Measurements from ENCODE around the gene PLEKHG3.

PLEKHG3 gene

DNA sequence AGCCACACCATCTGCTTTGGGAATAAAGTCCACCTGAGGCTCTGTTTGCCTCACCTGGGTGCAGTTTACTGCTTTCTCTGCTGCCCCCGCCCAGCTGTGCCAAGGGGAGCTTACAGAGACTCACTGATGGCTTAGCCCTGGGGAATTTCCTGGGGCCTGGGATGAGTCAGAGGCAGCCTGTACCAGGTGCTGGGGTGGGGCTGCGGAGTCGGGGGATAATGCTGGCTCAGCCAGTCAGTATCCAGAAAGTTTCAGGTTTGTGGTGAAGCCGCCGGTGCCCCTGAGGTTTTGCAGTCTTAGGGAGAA, 22.3 kb downstream of the PLEKHG3 start:
- DNase-seq (ENCODE audit: low spot score), result no peak

DNA sequence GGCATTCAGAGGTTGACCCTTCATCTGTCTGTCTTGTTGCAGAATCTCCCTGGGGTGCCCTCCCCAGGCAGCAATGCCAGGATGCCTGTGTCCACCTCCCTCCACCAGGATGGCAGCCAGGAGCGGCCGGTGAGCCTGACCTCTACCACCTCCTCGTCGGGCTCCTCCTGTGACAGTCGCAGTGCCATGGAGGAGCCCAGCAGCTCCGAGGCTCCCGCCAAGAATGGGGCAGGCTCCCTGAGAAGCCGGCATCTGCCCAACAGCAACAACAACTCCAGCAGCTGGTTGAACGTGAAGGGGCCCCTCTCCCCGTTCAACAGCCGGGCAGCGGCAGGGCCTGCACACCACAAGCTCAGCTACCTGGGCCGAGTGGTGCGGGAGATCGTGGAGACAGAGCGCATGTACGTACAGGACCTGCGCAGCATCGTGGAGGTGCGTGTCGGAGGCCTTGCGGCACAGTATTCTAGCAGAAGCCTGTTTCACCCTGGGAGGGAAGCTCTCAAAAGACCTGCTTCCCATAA, 23.4 kb downstream of the PLEKHG3 start:
- no peak for DNase-seq (ENCODE audit: low spot score)

- DNase-seq (ENCODE audit: low spot score), result no peak
Observed at GRCh38 chr14:64728106-64728505, 23.9 kb downstream of the PLEKHG3 start.

DNA sequence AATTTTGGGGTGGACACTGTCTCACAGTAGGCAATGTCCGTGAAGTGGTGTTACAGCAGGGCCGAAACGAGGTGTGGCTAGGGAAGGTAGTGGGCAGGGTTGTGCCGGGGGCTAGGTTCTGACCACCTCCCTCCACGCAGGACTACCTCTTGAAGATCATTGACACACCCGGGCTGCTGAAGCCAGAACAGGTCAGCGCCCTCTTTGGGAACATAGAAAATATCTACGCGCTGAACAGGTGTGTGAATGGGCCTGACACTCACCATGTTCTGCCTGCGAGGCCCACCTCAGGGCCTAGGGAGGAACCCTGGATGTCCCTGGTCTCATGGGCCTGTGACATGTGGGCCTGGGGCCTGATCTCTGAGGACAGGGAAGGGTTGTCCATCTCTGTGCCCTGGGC, 24.6 kb downstream of the PLEKHG3 start:
- no peak for DNase-seq (ENCODE audit: low spot score)

- DNase-seq (ENCODE audit: low spot score), result no peak
Observed at GRCh38 chr14:64729386-64730060, 25.3 kb downstream of the PLEKHG3 start.

- no peak for DNase-seq (ENCODE audit: low spot score)
Observed at GRCh38 chr14:64730061-64730440, 25.8 kb downstream of the PLEKHG3 start.

GRCh38 chr14:64730681-64731080, 26.5 kb downstream of the PLEKHG3 start:
- no peak for DNase-seq (ENCODE audit: low spot score)

- DNase-seq (ENCODE audit: low spot score), result no peak
Observed at GRCh38 chr14:64731141-64731581, 26.9 kb downstream of the PLEKHG3 start.

DNA sequence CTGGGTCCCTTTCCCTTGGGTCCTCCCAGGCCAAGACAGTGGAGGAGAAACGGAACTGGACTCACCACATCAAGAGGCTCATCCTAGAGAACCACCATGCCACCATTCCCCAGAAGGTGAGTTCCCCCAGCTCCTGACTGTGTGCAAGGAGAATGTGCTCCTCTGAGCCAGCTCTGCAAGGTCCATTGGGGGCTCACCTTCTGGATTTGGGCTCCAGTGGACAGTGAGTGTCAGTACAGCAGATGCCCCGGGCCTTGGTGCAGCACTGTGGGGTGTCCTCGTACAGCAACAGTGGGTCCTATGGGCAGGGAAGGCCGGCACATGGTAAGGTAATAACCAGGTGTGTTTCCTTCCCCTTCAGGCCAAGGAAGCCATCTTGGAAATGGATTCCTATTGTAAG, 27.8 kb downstream of the PLEKHG3 start:
- DNase-seq (ENCODE audit: low spot score), result no peak

DNA sequence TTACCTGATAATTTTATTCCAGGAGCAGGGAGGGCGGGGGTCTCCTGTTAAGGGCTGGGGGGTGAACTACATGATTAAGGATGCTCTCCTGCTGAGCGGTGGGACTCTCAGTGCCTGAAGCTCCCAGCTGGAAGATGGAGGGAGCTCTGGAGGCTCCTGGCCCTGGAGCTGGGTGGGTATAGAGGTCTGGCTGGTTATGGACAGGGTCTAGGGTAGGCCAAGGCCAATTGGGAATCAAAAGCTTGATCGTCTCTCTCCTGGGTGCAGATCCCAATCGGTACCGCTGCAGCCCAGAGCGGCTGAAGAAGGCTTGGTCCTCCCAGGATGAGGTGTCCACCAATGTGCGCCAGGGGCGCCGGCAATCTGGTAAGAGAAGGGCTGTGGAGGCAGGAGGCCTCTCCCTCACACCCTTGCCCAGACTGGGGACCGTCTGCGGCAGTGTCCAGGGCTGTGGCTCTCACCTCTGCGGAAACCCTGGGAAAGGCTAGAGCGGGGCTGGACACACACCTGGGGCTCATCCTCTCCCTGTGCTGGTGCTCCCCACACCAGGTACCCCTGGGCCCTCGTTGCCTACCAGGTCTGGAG, 28.4 kb downstream of the PLEKHG3 start:
- no peak for DNase-seq (ENCODE audit: low spot score)

DNA sequence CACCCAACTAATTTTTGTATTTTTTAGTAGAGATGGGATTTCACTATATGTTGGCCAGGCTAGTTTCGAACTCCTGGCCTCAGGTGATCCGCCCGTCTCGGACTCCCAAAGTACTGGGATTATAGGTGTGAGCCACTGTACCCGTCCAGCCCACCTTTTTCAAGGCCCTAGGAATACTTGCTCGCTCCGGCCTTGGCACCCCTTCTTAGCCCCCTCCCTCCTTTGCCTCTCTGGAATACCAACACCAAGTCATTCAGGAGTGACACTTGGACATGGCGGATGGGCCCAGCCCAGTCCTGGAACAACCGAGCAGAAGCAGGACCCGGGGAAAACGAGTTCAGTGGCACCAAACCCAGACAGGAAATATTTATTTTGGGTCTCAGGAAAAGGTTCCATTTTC, 29.1 kb downstream of the PLEKHG3 start:
- DNase-seq (ENCODE audit: low spot score), result no peak

GRCh38 chr14:64733899-64734298, 29.7 kb downstream of the PLEKHG3 start:
- no peak for DNase-seq (ENCODE audit: low spot score)

- no peak for DNase-seq (ENCODE audit: low spot score)
Observed at GRCh38 chr14:64734990-64735389, 30.8 kb downstream of the PLEKHG3 start.

- DNase-seq (ENCODE audit: low spot score), result no peak
Observed at GRCh38 chr14:64736271-64737169, 32.3 kb downstream of the PLEKHG3 start.

DNA sequence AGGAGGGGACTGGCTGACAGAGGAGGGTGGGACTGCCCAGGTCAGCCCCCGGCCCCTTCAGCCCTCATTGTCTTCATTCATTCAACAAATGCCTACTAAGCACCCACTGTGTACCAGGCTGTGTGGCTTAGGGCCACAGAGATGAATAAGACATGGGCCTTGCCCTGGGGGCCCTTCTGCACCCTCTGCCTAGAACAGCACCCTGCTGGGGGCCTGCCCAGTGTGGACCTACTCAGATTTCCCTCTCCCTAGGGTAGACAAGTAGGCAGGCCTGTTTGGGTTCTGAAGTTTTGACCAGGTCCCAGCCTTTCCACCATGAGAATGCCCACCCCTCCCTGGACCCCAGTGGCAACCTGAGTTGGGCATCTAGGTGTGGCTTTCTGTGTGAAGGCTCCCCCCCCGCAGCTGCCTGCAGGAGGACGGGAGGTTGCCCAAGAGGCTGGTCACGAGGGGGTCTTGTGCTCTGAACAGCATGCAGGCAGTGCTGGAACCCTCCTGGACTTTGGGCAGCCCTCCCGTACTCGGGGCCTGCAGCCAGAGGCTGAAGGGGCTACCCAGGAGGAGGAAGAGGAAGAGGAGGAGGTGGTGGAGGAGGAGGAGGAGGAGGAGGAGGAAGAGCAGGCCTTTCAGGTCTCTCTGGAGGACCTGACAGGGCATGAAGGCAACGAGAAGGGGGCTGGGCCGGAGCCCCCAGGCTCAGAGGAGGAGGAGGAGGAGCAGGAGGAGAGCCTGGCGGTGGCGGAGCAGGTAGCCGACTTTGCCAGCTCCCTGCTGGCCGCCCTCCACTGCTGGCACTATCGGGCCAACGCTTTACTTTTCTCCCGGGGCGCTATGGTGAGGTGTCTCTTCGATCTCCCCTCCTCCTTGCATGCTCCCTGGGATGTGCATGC, 33.4 kb downstream of the PLEKHG3 start:
- no peak for DNase-seq (ENCODE audit: low spot score)

DNA sequence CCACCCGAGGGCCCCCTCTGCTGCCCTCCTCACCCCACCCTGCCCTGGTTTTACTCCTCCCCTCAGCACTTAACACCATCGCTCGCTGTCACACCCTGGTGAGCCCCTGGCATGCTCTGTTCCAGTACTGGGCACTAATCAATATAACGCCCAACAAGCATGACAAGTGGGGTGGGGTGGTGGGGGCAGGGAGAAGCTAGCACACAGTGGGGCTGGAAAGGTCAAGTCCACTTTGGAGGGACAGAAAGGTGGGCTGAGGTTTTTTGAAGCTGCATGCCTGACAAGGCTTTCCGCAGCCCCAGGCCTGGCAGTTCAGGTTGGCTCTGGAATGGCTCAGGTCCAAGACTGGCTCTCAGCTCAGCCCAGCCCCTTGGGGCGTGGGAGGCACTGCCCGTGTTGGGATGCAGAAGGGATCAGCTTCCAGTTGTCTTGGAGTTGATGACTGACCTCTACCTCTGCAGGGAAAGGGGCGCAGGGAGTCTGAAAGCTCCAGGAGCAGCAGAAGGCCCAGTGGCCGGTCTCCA, 34.1 kb downstream of the PLEKHG3 start:
- DNase-seq (ENCODE audit: low spot score), result no peak

GRCh38 chr14:64741200-64741599, 37.0 kb downstream of the PLEKHG3 start:
- DNase-seq (ENCODE audit: low spot score), result no peak

- DNase-seq (ENCODE audit: low spot score), result no peak
Observed at GRCh38 chr14:64741961-64742360, 37.7 kb downstream of the PLEKHG3 start.

GRCh38 chr14:64743061-64743460, 38.8 kb downstream of the PLEKHG3 start:
- DNase-seq (ENCODE audit: low spot score), result no peak

- DNase-seq (ENCODE audit: low spot score), result no peak
Observed at GRCh38 chr14:64745511-64746091, 41.4 kb downstream of the PLEKHG3 start.

Data from SK-N-DZ (cell line).